NT2/D1 (cell line): Measurements from ENCODE around the gene NUP43.

Experiments used
- YY1 ChIP-seq: IDR thresholded peaks from 2 replicates; pipeline ENCODE4 v1.6.1; 2011; ENCODE audit not compliant: insufficient read length, insufficient read depth
- ZNF274 ChIP-seq: IDR thresholded peaks from 2 replicates; pipeline ENCODE4 v1.6.1; 2011; ENCODE audit warnings: mild to moderate bottlenecking, low read depth, low read length

- TF ChIP-seq YY1 (no peak), ZNF274 (no peak)
Observed at GRCh38 chr6:149766156-149766769, 19.9 kb upstream of the NUP43 start.
